Smooth muscle cell (in vitro differentiated cells): ENCODE data around the gene GOLPH3L. TPM values are rescaled to one million over a fixed set of nuclear protein-coding genes. Genes with fewer than 3 reads are reported as not detected.

Experiments
- DNase-seq: peaks from one replicate; lab custom pipeline; 2025; ENCODE audit not compliant: unreplicated experiment; lab: John Stamatoyannopoulos, UW
- H2AFZ ChIP-seq: fragments of 200-600 bp; sonication (generic); 2 replicates; pipeline ENCODE4 v1.6.0; 2016; ENCODE audit warnings: antibody characterized with exemption, low read depth, mild to moderate bottlenecking
- H3F3A ChIP-seq: fragments of 200-600 bp; sonication (generic); 2 replicates; pipeline ENCODE4 v1.6.0; 2017; ENCODE audit warnings: antibody characterized with exemption, low read depth
- H3K27ac ChIP-seq: fragments of 200-600 bp; sonication (generic); 2 replicates; pipeline ENCODE4 v1.5.1; 2016; ENCODE audit warnings: low read depth, mild to moderate bottlenecking
- H3K27me3 ChIP-seq: fragments of 200-600 bp; sonication (generic); 2 replicates; pipeline ENCODE4 v1.6.1; 2016; ENCODE audit warnings: low read depth, mild to moderate bottlenecking
- H3K36me3 ChIP-seq: fragments of 200-600 bp; sonication (generic); 2 replicates; pipeline ENCODE4 v1.5.1; 2016; ENCODE audit warnings: low read depth
- H3K4me1 ChIP-seq: fragments of 200-600 bp; sonication (generic); 2 replicates; pipeline ENCODE4 v1.5.1; 2016; ENCODE audit warnings: low read depth
- H3K4me2 ChIP-seq: fragments of 200-600 bp; sonication (generic); 2 replicates; pipeline ENCODE4 v1.6.0; 2016; ENCODE audit warnings: mild to moderate bottlenecking
- H3K4me3 ChIP-seq: fragments of 200-600 bp; sonication (generic); 2 replicates; pipeline ENCODE4 v1.5.1; 2016; ENCODE audit warnings: mild to moderate bottlenecking
- H3K79me2 ChIP-seq: fragments of 200-600 bp; sonication (generic); 2 replicates; pipeline ENCODE4 v1.6.0; 2016; ENCODE audit warnings: low read depth, mild to moderate bottlenecking
- H3K9ac ChIP-seq: fragments of 200-600 bp; sonication (generic); 2 replicates; pipeline ENCODE4 v1.6.0; 2016; ENCODE audit warnings: low read depth
- H3K9me3 ChIP-seq: fragments of 200-600 bp; sonication (generic); replicated peaks from 2 replicates; pipeline ENCODE4 v1.5.1; 2016; ENCODE audit warnings: low read depth
- H4K20me1 ChIP-seq: fragments of 200-600 bp; sonication (generic); 2 replicates; pipeline ENCODE4 v1.6.0; 2016; ENCODE audit warnings: low read depth
- CTCF ChIP-seq: fragments of 200-600 bp; sonication (generic); IDR thresholded peaks from 2 replicates; pipeline ENCODE4 v1.5.1; 2017; ENCODE audit warnings: borderline replicate concordance, mild to moderate bottlenecking, antibody characterized with exemption; ENCODE audit not compliant: insufficient read depth, poor library complexity, severe bottlenecking
- WGBS: methylation state at CpG from one replicate; pipeline ENCODE4 v1.1.7; 2016; ENCODE audit warnings: low lambda C conversion rate; 5-methylcytosine and 5-hydroxymethylcytosine counted together
- polyA plus RNA-seq: library from polyadenylated mRNA; unstranded; fragments of >200 nt; fragmentation: Nextera tagmentation; extraction: Ambion mirVana; gene quantifications from 2 replicates; pipeline ENCODE4 v1.2.1, GENCODE V29; 2016
- small RNA-seq: library from RNA; depleted of rRNA; stranded (forward); fragments of <200 nt; gene quantifications from one replicate; pipeline ENCODE3, GENCODE V24; 2014
- total RNA-seq: library from RNA; depleted of rRNA; stranded (reverse); fragments of >200 nt; gene quantifications from 2 replicates; pipeline ENCODE4 v1.2.3, GENCODE V29; 2014

The GOLPH3L gene
- total and polyA plus RNA-seq, 2 experiments from 2014 or later: 9.9 to 10.7 TPM

GRCh38 chr1:150596976-150597375 lies 100.0 kb downstream of the GOLPH3L start:
- no peaks in the 10 kb centered on the region for H3K27me3 ChIP-seq
- H3K36me3 ChIP-seq: no peaks in the 10 kb centered on the region
- H3K9me3 ChIP-seq: no peaks in the 10 kb centered on the region
- no peak for DNase-seq
- 91% methylated on average over 3 of the region's 3 CpGs for WGBS
- H3F3A ChIP-seq: no peaks in the 10 kb centered on the region
- H3K4me2 ChIP-seq: no peak overlapping the region
- H2AFZ ChIP-seq: no peak overlapping the region
- no peak overlapping the region for H3K9ac ChIP-seq
- no peak overlapping the region for H3K4me3 ChIP-seq
- no peak overlapping the region for H3K27ac ChIP-seq
- H3K4me1 ChIP-seq: no peaks in the 10 kb centered on the region
- no peak for TF ChIP-seq CTCF
- H3K79me2 ChIP-seq: no peaks in the 10 kb centered on the region
- no peaks in the 10 kb centered on the region for H4K20me1 ChIP-seq

Small RNAs within 50 kb of the gene (small RNA-seq; reads per million reads assigned to genes)
- gene RF00015 (not detected), gene RF00561 (not detected), gene RNU6-1042P (not detected)

Other genes with a start within 250 kb of the GOLPH3L start
- gene TARS2, start 209.7 kb downstream of the GOLPH3L start, total RNA-seq: 8.6 and 10.2 TPM in 2 replicates
- gene TARS2, start 209.7 kb downstream of the GOLPH3L start, polyA plus RNA-seq: 20.9 and 23.1 TPM in 2 replicates
- gene ECM1, start 189.0 kb downstream of the GOLPH3L start, total RNA-seq: 14.6 and 19.0 TPM in 2 replicates
- 32.0 and 36.1 TPM in 2 replicates for gene ECM1, start 189.0 kb downstream of the GOLPH3L start, polyA plus RNA-seq
- not detected in 2 replicates for gene FALEC, start 181.4 kb downstream of the GOLPH3L start, total RNA-seq
- gene FALEC, start 181.4 kb downstream of the GOLPH3L start, polyA plus RNA-seq: 0.62 and 1.2 TPM in 2 replicates
- gene ADAMTSL4, start 147.7 kb downstream of the GOLPH3L start, total RNA-seq: 2.4 and 6.4 TPM in 2 replicates
- 8.4 and 20.8 TPM in 2 replicates for gene ADAMTSL4, start 147.7 kb downstream of the GOLPH3L start, polyA plus RNA-seq
- gene MCL1, start 117.5 kb downstream of the GOLPH3L start, total RNA-seq: 519 and 630 TPM in 2 replicates
- 224 and 247 TPM in 2 replicates for gene MCL1, start 117.5 kb downstream of the GOLPH3L start, polyA plus RNA-seq
- 63.5 and 66.3 TPM in 2 replicates for gene ENSA, start 67.5 kb downstream of the GOLPH3L start, total RNA-seq
- 31.3 and 54.7 TPM in 2 replicates for gene ENSA, start 67.5 kb downstream of the GOLPH3L start, polyA plus RNA-seq
- gene HORMAD1, start 23.7 kb upstream of the GOLPH3L start, total RNA-seq: not detected in 2 replicates
- gene HORMAD1, start 23.7 kb upstream of the GOLPH3L start, polyA plus RNA-seq: not detected in 2 replicates
- 1.0 and 2.8 TPM in 2 replicates for gene CTSS, start 68.6 kb upstream of the GOLPH3L start, total RNA-seq
- 1.3 and 1.4 TPM in 2 replicates for gene CTSS, start 68.6 kb upstream of the GOLPH3L start, polyA plus RNA-seq
- 12.2 and 14.6 TPM in 2 replicates for gene CTSK, start 111.1 kb upstream of the GOLPH3L start, total RNA-seq
- 11.5 and 12.4 TPM in 2 replicates for gene CTSK, start 111.1 kb upstream of the GOLPH3L start, polyA plus RNA-seq
- 33.8 and 35.8 TPM in 2 replicates for gene ARNT, start 179.4 kb upstream of the GOLPH3L start, total RNA-seq
- gene ARNT, start 179.4 kb upstream of the GOLPH3L start, polyA plus RNA-seq: 28.8 and 33.7 TPM in 2 replicates
- not detected in 2 replicates for gene CTXND2, start 190.0 kb upstream of the GOLPH3L start, total RNA-seq
- gene CTXND2, start 190.0 kb upstream of the GOLPH3L start, polyA plus RNA-seq: not detected in 2 replicates
- gene SETDB1, start 229.2 kb upstream of the GOLPH3L start, total RNA-seq: 19.1 and 36.6 TPM in 2 replicates
- 11.3 and 11.6 TPM in 2 replicates for gene SETDB1, start 229.2 kb upstream of the GOLPH3L start, polyA plus RNA-seq